Ureter (tissue), 1 donor: ENCODE data around the gene KIN. TPM values are rescaled to one million over a fixed set of nuclear protein-coding genes. Genes with fewer than 3 reads are reported as not detected.
"Not testable (repeated sequence)": the region's sequence is repeated elsewhere in the genome, so short reads cannot be mapped to it uniquely, and the experiment has no call there.

Experiments used
- DNase-seq: peaks from one replicate; pipeline ENCODE4 v3.0.0-alpha.2; 2020; ENCODE audit warnings: low spot score
- total RNA-seq: library from RNA; stranded (reverse); gene quantifications from one replicate; pipeline ENCODE4 v1.2.4, GENCODE V29; 2023
- donor health status: DM: yes; HTN: yes; CAD: no.

Gene KIN
- total RNA-seq, 1 donor from 2014 or later = 11.5 TPM

DNA sequence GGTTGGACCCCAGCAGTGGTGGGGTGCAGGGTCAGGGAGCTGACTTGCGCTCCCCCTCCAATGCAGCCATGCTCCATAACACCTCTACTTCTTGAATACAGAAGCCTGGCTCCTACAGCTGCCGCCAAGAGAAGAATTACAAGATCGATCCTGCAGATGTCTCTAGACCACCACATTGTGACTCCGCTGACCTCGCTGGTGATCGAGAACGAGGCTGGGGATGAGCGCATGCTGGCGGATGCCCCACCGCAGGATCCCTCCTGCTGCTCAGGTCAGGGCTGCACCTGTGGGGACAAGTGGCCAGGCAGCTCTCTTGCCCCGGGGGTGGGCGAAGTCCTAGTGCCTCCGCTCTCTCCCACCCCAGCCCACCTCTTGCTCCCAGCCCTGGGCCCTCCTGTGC, 53.0 kb downstream of the KIN start:
- no peak for DNase-seq

DNA sequence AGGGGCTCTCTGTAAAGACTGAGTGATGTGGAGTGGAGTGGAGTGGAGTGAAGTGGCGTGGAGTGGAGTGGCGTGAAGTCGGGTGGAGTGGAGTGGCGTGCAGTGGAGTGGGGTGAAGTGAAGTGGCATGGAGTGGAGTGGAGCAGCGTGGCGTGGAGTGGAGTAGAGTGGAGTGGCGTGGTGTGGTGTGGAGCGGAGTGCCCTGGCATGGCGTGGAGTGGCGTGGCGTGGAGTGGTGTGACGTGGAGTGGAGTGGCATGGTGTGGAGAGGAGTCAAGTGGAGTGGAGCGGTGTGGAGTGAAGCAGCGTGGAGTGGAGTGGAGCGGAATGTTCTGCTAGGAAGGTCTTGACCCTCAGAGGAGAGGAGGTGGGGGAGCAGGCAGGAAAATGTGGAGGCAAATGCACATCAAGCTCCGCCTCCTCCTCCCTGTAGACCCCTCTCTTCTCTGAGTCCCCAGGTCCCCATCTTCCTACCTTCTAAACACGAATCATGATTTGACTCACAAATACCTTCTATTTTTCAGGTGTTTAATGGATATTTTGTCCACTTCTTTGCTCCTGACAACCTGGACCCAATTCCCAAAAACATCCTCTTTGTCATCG, 64.8 kb downstream of the KIN start:
- no peak for DNase-seq

DNA sequence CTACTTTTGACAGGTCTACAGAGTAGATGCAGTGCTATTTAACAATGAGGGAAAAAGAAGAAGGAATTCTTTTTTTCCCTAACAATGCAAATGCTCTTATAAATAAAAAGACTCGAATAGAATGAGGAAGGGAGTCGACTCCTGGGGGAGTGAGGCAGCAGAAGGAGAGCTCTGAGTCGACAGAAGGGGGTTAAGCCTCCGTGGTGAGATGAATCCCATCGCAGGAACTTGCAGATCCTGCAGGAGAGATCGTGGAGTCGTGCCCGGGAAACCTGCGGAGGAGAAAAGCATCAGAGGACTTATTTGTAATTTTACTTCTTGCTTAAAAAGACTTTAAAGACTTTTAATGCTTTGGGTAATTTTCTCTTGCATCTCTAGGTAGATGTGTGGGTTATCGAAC, 67.3 kb downstream of the KIN start:
- DNase-seq = no peak

DNA sequence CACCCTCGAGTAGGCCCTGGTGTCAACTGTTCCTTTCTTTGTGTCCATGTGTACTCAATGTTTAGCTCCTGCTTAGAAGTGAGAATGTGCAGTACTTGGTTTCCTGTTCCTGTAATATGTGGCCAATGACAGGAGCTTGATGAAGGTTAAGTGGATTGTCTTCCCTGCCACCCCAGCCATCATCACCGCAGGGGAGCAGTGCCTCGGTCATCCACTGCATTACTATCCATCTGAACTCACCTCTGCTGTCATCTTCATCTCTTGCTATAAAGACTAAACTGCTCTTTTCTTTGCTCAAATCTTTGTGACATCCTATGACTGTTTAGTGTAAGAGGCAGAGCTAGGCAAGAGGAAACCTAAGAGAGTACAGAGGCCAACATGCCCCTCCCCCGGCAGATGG, 69.1 kb downstream of the KIN start:
- DNase-seq = no peak

DNA sequence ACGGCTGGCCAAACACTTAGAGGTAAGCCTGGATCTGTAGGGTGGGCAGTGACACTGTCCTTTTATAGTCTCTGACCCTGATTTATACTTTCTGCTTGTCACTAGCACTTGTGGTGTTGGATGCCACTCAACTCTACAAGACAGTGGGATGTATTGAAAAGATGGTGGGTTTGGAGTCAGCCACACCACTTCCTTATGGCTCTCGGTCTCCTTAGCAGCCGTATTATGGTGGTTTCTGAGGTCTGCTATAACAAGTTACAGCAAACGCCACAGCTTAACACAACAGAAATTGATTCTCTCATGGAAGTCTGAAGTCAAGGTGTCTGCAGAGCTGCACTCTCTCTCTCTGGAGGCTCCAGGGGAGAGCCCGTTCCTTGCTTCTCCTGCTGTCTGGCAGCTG, 70.0 kb downstream of the KIN start:
- DNase-seq = no peak

DNA sequence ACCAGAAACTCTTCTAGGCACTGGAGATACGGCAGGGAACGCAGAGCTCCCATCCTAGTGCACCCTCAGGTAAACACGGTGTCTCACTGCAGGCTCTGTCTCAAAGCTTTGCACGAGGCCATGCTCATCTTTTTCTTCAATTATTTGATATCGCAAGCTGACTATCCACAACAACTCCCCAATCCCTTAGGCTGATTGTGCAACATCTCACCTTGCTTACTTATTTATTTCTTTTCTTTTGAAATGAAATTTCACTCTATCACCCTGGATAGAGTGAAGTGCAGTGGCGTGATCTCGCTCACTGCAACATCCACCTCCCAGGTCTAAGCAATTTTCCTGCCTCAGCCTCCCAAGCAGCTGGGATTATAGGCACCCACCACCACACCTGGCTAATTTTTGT, 72.3 kb downstream of the KIN start:
- DNase-seq = no peak

DNA sequence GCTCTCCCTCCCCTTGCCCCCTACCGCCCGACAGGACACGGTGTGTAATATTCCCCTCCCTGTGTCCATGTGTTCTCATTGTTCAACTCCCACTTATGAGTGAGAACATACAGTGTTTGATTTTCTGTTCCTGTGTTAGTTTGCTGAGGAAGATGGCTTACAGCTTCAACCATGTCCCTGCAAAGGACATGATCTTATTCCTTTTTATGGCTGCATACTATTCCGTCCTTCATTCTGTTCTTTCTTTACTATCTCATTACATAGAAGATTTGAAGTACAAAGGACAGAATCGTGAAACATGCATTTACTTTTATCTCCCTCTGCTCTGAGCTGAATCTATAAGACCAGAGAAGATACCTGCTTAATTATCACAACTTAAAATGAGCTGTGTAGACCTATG, 76.7 kb downstream of the KIN start:
- not testable (repeated sequence) for DNase-seq

DNA sequence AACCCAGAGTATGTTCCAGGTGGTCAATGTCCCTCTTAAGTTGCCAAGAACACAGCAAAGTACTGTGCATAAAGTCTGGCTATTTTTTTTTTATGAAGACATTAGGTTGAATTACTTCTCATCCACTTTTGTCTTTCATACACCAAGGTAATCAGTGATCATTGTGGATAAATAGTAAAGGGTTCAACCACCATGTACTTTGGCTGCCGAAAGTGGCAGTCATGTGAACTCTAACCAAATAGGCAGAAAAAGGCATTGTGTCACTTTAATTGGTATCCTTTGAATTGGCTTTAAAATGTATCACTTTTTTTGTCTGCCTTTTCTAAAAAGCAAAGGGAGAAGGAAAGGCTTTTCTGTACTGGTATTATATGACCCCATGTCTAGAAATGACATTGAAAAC, 77.3 kb downstream of the KIN start:
- no peak for DNase-seq

DNA sequence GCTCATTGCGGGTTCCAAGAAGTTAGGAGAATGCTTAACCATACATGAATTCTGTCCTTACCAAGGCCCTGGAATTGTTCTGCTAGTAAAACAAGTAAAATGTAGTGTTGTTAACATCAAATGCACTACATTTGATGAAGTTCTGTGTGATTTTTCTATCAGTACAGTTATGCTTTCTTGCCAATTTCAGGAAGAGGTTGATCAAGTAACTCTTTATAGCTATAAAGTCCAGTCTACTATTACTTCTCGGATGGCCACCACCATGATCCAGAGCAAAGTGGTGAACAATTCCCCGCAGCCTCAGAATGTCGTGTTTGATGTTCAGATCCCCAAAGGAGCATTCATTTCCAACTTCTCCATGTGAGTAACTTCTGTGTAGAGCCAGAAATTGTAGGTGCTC, 79.0 kb downstream of the KIN start:
- DNase-seq = no peak

DNA sequence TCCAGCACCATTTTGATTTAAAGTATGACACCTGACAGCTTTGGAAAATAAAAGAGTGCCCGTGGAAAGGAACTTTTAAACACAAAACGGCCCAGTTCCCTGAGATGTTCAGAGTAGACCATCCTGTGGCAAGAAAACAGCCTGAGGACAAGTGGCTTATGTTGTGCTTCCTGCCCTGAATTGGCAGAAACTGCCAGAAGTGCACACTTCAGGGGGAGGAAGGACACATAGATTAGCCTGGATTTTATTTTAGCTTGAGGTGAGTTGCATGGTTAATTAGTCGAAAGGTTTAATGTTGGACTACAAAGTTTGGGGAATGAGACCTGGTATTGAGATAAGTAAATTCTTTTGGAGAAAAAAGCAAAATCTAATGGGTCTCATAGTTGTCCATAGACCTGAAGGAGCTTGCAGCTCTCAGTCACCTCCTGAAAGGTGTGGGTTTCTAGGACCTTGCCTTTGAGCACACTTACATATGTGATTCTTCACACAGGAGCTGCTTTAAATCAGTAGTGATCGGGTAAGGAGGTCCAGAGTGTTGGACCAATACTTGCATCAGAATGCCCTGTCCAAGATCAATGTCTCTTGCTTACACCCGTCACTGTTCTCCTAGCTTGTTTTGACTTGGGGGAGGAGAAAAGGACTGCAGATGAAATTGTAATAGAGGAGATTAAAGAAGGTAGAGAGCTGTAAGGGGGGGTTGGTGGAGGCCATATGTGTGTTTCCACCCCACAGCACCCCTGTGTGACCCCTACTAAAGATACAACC, 79.8 kb downstream of the KIN start:
- no peak for DNase-seq

DNA sequence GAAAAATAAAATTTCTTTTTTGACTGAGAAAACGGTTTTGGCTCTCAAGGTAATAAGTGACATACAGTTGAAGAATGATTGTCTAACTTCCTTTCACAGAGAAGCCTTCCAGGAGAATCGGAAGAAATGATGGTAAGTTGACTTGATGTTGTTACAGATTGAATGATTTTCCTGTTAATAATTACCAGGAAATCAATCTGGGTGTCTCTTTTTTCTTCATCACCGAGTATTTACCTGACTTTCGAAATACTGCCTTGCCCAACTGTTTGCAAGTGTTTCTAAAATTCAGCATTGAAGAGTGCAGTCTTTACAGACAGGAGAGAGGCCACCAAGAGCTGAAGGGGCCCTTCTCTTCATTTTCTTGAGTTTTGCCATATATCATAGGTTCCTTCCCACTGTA, 80.7 kb downstream of the KIN start:
- DNase-seq = no peak

DNA sequence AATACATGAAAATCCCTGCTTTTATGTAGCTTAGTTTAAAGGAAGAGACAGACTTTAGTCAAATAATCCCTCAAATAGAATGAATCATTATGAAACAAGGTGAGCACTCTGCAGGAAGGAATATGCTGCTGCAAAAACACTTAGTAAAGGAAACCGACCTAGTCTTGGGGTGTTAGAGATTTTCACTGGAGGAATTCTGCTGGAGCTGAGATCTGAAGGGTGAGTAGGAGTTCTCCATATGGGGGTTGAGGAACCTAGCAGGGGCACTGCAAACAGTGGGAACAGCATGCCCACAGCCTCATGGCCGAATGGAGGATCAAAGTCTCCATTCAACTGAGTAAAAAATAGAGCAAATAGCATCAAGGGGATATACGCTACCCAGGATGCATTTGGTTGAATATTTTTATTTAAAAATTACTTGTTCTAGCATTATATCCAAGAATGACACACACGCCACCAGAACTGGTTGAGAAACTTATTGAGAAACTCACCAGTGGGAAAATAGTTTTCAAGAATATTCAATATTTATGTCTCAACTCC, 81.2 kb downstream of the KIN start:
- no peak for DNase-seq

DNA sequence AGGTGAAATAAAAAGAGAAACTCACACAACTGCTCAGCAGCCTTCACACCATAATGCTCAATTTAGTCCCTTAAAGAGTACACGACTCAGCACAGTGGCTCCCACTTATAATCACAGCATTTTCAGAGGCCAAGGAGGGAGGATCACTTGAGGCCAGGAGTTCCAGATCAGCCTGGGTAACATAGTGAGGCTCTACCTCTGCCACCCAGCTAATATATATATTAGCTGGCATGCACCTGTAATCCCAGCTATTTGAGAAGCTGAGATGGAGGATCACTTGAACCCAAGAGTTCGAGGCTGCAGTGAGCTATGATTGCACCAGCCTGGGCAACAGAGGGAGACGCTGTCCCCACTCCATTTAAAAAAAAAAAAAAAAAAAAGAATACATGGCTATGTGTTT, 82.5 kb downstream of the KIN start:
- no peak for DNase-seq

DNA sequence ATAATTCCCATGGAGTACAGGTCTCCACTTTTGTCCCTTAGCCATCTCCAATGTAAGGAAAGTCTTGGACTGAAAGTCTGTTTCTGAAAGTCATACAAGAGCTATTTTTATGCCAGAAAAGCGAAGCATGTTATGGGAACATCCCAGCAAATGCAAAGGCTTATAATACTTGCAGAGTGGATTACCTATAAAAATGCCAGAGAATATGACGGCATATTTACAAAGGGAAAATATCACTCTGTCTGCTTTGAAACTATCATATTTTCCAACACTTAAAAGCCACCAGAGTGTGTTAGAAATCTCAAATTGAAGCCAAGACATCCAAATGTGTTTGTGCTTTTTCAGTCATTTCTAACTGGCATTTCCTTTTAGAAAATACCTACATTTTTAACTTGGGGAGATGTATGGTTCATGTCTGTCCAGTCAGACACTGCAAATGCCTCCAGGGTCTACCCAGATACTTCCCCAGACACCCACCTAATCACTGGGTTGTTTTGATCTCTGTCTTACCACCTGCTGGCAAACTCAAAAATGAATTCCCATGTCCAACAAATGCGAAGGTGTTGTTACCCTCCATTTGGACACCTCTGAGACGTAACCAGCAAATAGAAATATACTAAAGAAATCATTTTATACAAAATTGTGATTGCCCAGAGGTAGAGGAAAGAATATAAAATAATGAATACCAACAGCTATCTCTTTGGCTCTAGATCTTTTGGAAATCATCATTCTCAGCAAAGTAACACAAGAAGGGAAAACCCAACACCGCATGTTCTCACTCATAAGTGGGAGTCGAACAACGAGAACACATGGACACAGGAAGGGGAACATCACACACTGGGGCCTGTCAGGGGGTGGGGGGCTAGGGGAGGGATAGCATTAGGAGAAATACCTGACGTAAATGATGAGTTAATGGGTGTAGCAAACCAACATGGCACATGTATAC, 83.4 kb downstream of the KIN start:
- DNase-seq = no peak

DNA sequence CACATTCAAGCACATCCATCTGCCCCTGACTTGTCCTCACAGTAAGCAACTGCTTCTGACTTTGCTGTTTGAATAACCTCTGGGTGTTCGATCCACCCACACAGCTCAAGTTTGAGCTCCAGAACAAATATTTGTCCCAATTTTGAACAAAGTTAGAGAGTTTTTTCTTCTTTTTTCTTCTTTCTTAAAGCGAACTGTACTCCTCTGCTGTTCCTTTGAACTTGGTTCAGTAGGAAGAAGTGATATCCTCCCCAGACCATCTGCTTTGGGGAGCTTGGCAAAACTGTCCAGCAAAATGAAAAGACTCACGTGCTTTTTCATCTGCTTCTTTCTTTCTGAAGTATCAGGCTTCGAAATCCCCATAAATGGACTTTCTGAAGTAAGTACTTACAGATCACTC, 84.7 kb downstream of the KIN start, which contains the start of gene ITIH2:
Gene ITIH2, plus strand, starts transcription at position 177 of the 400 bp plus-strand sequence. Its CDS starts 119 bp downstream, at position 296.
- DNase-seq = no peak

DNA sequence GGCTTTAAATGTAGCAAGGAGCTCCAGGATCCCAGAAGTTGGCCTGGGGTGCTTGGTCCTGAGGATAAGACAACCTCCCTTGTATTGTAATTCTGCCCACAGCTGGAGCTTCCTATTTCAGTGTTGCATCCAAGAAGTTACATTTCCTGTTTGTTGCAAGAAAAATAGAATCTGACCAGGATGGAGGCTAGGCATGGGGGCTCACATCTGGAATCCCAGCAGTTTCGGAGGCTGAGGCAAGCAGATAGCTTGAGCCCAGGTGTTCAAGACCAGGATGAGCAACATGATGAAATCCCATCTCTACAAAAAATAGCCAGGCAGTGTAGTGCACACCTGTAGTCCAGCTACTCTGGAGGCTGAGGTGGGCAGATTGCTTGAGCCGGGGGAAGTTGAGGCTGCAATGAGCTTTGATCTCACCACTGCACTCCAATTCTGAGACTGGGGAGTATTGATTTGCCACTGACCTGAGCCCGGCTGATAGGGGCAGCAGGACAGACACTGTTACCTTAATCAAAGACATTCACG, 85.4 kb downstream of the KIN start:
- DNase-seq = no peak

DNA sequence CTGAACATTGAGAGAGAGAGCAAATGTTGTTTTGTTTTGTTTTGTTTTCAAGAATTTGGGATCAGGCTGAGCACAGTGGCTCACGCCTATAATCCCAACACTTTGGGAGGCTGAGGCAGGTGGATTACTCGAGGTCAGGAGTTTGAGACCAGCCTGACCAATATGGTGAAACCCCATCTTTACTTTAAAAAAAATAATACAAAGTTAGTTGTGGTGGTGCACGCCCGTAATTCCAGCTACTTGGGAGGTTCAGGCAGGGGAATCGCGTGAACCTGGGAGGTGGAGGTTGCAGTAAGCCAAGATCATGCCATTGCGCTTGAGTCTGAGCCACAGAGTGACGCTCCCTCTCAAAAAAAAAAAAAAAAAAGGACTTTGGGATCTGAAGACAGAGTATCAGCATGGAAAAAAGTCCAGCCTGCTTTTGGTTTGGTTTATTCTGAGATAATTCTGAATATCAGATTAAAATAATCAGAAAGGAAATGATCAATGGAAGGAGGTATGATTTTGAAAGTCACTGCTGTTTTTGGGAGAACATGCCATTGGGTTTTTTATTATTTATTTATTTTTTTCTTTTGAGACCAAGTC, 86.5 kb downstream of the KIN start:
- DNase-seq = no peak
